Gastroesophageal sphincter (tissue), 4 donors: ENCODE results near the gene ANKHD1. TPM values are rescaled to one million over a fixed set of nuclear protein-coding genes. Genes with fewer than 3 reads are reported as not detected.
"Not testable (repeated sequence)": the region's sequence is repeated elsewhere in the genome, so short reads cannot be mapped to it uniquely, and the experiment has no call there.

Source experiments
- ATAC-seq: fragments of 150-250 bp; one replicate; pipeline ENCODE4 v1.9.1; 2016; ENCODE audit warnings: mild to moderate bottlenecking, moderate library complexity
- H3K27ac ChIP-seq, 4 donors: fragments of 200-600 bp; sonication (generic) in 3 of 4; 1 replicate in 3 of 4; 2 replicates in 1 of 4; pipeline ENCODE4 v1.5.1; 2016 to 2019
- H3K27me3 ChIP-seq: fragments of 200-600 bp; sonication (generic); one replicate; pipeline ENCODE4 v1.5.1; 2019
- H3K36me3 ChIP-seq, 2 donors: fragments of 200-600 bp; sonication (generic); one replicate each; pipeline ENCODE4 v1.5.1; 2019; ENCODE audit warnings: control low read depth in 1 of 2
- H3K4me1 ChIP-seq, 3 donors: fragments of 200-600 bp; sonication (generic); 1 replicate in 2 of 3; 2 replicates in 1 of 3; pipeline ENCODE4 v1.5.1; 2016 to 2019; ENCODE audit warnings: control low read depth in 2 of 3
- H3K4me3 ChIP-seq, 2 donors: fragments of 200-600 bp; sonication (generic); one replicate each; pipeline ENCODE4 v1.5.1; 2019; ENCODE audit warnings: mild to moderate bottlenecking in 1 of 2, moderate library complexity in 1 of 2
- H3K9me3 ChIP-seq, 3 donors: fragments of 200-600 bp; sonication (generic); one replicate each; pipeline ENCODE4 v1.5.1; 2017 to 2019; ENCODE audit warnings: control low read depth in 2 of 3
- EP300 ChIP-seq: sonication (generic); formaldehyde crosslinking; IDR thresholded peaks from one replicate; pipeline ENCODE4 v1.6.1; 2017; ENCODE audit warnings: antibody characterized with exemption, mild to moderate bottlenecking
- POLR2A ChIP-seq, 2 donors: fragments of 450-650 bp; IDR thresholded peaks; one replicate each; pipeline ENCODE4 v1.6.1; 2017; ENCODE audit warnings: antibody characterized with exemption in 2 of 2, mild to moderate bottlenecking in 2 of 2, moderate library complexity in 1 of 2
- POLR2AphosphoS5 ChIP-seq: sonication (generic); formaldehyde crosslinking; IDR thresholded peaks from one replicate; pipeline ENCODE4 v1.6.1; 2017; ENCODE audit warnings: antibody characterized with exemption
- WGBS, 2 donors: methylation state at CpG; one replicate each; pipeline ENCODE4 v1.1.5; 2018; ENCODE audit warnings: low coverage in 1 of 2; 5-methylcytosine and 5-hydroxymethylcytosine counted together
- total RNA-seq, 4 donors: library from RNA; depleted of rRNA; stranded (reverse); fragments of >200 nt; gene quantifications; one replicate each; pipeline ENCODE4 v1.1.0, GENCODE V29; 2016
- TF ChIP-seq, protein P1 (sequence below), 4 experiments: fragments of 200-600 bp in 2 of 4; fragments of 450-650 bp in 2 of 4; sonication (generic) in 1 of 4; IDR thresholded peaks; one replicate each; pipeline ENCODE4 v1.5.1; 2017 to 2019; ENCODE audit warnings: antibody characterized with exemption in 4 of 4, mild to moderate bottlenecking in 2 of 4, moderate library complexity in 2 of 4

The ANKHD1 gene
- total RNA-seq, 4 donors from 2014 or later: 52.7 to 156 (median 84.5) TPM

DNA sequence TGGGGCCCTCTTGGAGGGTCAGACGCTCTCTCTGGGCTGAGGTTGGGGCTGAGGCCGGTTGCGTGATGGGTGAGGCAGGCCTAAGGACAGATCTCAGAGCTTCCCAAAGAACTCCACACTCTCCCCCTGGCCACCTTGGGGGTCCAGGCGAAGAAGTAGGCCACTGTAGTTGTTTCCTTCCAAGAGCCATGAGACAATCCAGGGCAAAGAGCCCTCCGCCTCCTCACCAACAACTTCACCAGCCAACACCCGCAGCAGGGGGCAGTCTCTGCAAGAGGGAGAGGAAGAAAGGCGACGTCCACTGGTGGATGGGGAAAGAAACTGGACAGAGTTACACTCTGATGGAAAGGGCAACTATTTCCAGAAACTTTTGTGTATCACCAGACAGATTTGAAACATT is 173.7 kb downstream of the ANKHD1 start:
- H3K4me3 ChIP-seq: no peak overlapping the region
- no peaks in the 10 kb centered on the region for H3K27me3 ChIP-seq
- no peak for TF ChIP-seq EP300
- TF ChIP-seq, protein P1, sequence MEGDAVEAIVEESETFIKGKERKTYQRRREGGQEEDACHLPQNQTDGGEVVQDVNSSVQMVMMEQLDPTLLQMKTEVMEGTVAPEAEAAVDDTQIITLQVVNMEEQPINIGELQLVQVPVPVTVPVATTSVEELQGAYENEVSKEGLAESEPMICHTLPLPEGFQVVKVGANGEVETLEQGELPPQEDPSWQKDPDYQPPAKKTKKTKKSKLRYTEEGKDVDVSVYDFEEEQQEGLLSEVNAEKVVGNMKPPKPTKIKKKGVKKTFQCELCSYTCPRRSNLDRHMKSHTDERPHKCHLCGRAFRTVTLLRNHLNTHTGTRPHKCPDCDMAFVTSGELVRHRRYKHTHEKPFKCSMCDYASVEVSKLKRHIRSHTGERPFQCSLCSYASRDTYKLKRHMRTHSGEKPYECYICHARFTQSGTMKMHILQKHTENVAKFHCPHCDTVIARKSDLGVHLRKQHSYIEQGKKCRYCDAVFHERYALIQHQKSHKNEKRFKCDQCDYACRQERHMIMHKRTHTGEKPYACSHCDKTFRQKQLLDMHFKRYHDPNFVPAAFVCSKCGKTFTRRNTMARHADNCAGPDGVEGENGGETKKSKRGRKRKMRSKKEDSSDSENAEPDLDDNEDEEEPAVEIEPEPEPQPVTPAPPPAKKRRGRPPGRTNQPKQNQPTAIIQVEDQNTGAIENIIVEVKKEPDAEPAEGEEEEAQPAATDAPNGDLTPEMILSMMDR (IDR thresholded peaks at IDR 0.05): peak in 3 of 4 experiments; percentile 22 to 39 (median 26)
- H3K4me1 ChIP-seq: peaks cover 0 to 14% (median under 1%) of the 10 kb centered on the region in 3 donors
- no peak overlapping the region for H3K27ac ChIP-seq
- 53% methylated on average over 3 of the region's 8 CpGs; no CpG with 5 or more reads in 1 of the 2 donors for WGBS, 2 donors
- H3K36me3 ChIP-seq: peaks cover 0 to 9% of the 10 kb centered on the region in 2 donors
- peak; percentile 61 for ATAC-seq
- H3K9me3 ChIP-seq: no peaks in the 10 kb centered on the region

DNA sequence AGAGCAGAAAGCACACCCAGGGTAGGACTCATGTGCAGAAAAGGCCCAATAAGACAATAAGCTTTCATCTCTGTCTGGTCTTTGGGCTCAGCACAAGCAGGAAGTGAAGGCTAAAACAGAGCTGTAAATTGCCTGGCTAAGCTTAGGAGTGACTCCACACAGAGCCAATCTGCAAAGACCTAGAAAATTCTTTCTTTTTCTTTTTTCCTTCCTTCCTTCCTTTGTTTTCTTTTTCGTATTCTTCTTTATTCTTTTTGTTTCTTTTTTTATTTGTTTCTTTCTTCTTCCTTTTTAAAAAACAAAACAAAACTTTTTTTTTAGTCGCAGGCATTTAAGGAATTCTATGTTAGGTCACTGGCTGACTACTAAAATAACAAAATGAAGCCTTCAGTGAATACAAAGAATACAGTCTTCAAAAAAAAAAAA is 175.2 kb downstream of the ANKHD1 start:
- WGBS, 2 donors: 60 to 66% methylated on average over 1 to 2 of the region's 2 CpGs
- H3K4me1 ChIP-seq: peaks cover 0 to 2% (median 0%) of the 10 kb centered on the region in 3 donors
- no peaks in the 10 kb centered on the region for H3K27me3 ChIP-seq
- no peaks in the 10 kb centered on the region for H3K36me3 ChIP-seq
- H3K4me3 ChIP-seq: no peak overlapping the region
- no peak for TF ChIP-seq EP300
- no peak for TF ChIP-seq POLR2A (IDR thresholded peaks at IDR 0.05)
- TF ChIP-seq, protein P1 (IDR thresholded peaks at IDR 0.05): no peak
- TF ChIP-seq POLR2AphosphoS5: no peak
- H3K27ac ChIP-seq: peak overlapping the region in 2 of 4 donors; percentile 20 to 24
- no peak for ATAC-seq
- no peaks in the 10 kb centered on the region for H3K9me3 ChIP-seq

DNA sequence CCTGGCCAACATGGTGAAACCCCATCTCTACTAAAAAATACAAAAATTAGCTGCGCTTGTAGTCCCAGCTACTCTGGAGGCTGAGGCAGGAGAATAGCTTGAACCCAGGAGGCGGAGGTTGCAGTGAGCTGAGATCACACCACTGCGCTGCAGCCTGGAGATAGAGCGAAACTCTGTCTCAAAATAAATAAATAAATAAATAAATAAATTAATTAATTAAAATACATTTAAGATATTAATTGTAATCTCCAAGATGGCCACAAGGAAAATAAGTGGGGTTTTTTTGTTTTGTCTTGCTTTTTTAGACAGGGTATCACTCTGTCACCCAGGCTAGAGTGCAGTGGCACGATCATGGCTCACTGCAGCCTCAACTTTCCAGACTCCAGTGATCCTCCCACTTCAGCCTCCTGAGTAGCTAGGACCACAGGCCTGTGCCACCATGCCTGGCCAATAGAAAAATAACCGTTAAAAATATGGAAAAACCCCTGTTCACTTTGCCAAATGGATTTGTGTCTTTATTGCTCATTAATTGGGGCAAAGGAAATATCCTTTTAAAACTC is 177.6 kb downstream of the ANKHD1 start:
- not testable (repeated sequence) for H3K27ac ChIP-seq, H3K4me1 ChIP-seq, H3K9me3 ChIP-seq, H3K4me3 ChIP-seq, H3K36me3 ChIP-seq, ATAC-seq, H3K27me3 ChIP-seq
- 93% methylated on average over 6 of the region's 6 CpGs for WGBS, 2 donors
- TF ChIP-seq, protein P1 (IDR thresholded peaks at IDR 0.05): peak in 1 of 4 experiments; percentile 15

DNA sequence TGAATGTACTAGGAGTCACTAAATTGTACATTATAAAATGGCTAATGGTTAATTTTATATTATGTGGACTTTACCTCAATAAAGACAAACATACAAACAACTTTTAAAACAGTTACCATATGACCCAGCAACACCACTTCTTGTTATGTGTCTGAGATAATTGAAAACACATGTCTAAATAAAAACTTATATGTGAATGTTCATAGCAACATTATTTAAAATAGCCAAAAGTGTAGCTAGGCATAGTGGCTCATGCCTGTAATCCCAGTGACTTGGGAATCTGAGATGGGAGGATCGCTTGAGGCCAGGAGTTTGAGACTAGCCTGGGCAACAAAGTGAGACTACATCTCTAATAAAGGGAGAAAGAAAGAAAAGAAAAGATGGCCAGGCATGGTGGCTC is 185.9 kb downstream of the ANKHD1 start:
- no peak overlapping the region for H3K27ac ChIP-seq
- no peaks in the 10 kb centered on the region for H3K27me3 ChIP-seq
- no peak overlapping the region for H3K4me3 ChIP-seq
- no peaks in the 10 kb centered on the region for H3K36me3 ChIP-seq
- no peak for ATAC-seq
- TF ChIP-seq, protein P1 (IDR thresholded peaks at IDR 0.05): no peak
- TF ChIP-seq POLR2A (IDR thresholded peaks at IDR 0.05) (no peak), EP300 (no peak), POLR2AphosphoS5 (no peak)
- H3K4me1 ChIP-seq: no peaks in the 10 kb centered on the region
- peaks cover 0 to 6% (median 0%) of the 10 kb centered on the region in 3 donors for H3K9me3 ChIP-seq
- WGBS, 2 donors: 100% methylated on average over 1 of the region's 1 CpG

DNA sequence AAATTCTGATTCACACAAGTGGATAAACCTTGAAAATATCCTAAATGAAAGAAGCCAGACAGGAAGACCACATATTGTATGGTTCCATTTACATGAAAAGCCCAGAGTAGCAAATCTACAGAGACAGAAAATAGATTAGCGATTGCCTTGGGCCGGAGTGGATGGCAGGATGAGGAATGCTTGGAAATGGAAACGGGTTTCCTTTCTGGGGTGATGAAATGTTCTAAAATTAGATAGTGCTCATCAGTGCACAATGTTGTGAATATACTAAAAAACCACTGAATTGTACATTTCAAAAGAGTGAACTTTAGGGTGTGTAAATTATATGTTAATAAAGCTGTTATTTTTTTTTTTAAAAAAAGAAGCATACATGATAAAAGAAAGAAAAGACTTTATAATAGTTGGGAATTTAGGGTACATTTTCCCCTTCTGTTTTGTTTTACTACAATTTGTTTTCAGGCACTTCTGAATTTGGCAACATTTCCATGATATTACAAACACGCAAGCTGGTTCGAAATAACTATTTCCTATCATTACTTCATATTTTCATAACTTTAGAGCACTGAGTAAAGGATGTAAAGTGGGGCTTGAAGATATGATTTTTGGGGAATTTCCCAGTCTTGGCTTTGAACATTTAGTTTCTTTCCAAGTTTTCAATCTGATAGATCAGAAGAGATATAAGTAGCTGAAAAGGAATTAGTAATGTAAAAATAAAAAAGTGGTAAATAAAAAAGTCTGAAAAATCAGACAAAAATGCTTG is 186.9 kb downstream of the ANKHD1 start:
- ATAC-seq: peak; percentile 62
- no peaks in the 10 kb centered on the region for H3K9me3 ChIP-seq
- 38 to 39% methylated on average over 5 of the region's 5 CpGs for WGBS, 2 donors
- H3K27me3 ChIP-seq: no peaks in the 10 kb centered on the region
- no peaks in the 10 kb centered on the region for H3K4me1 ChIP-seq
- no peak for TF ChIP-seq EP300
- TF ChIP-seq, protein P1 (IDR thresholded peaks at IDR 0.05): no peak
- TF ChIP-seq POLR2A (IDR thresholded peaks at IDR 0.05): no peak
- TF ChIP-seq POLR2AphosphoS5: no peak
- H3K27ac ChIP-seq: peak overlapping the region in 1 of 4 donors; percentile 26
- no peak overlapping the region for H3K4me3 ChIP-seq
- H3K36me3 ChIP-seq: no peaks in the 10 kb centered on the region
